Mucosa of descending colon (tissue), 3 donors: ENCODE results near the gene PDXP. TPM values are rescaled to one million over a fixed set of nuclear protein-coding genes. Genes with fewer than 3 reads are reported as not detected.

ENCODE experiments used
- ATAC-seq: fragments of 200-7000 bp; cut with Tn5 transposase; one replicate; pipeline ENCODE4 v1.9.1; 2020; ENCODE audit warnings: mild to moderate bottlenecking, moderate library complexity
- DNase-seq, 3 donors: peaks; one replicate each; pipeline ENCODE4 v3.0.0-alpha.2; 2020
- H3K36me3 ChIP-seq: fragments of 200-600 bp; one replicate; pipeline ENCODE4 v1.8.0; 2021; ENCODE audit warnings: low read depth, mild to moderate bottlenecking
- H3K4me1 ChIP-seq: fragments of 200-600 bp; one replicate; pipeline ENCODE4 v1.8.0; 2021; ENCODE audit warnings: low read depth, mild to moderate bottlenecking
- H3K4me3 ChIP-seq: fragments of 200-600 bp; one replicate; pipeline ENCODE4 v1.8.0; 2021; ENCODE audit warnings: mild to moderate bottlenecking
- H3K9me3 ChIP-seq: fragments of 200-600 bp; one replicate; pipeline ENCODE4 v1.8.0; 2021; ENCODE audit warnings: mild to moderate bottlenecking
- intact Hi-C, 2 donors: fragments of 100-400 bp; cut with DNase I in 1 of 2; cut with micrococcal nuclease in 1 of 2; formaldehyde crosslinking; loops; one replicate each; pipeline versions ENCODE4 v1.11.0 to v1.11.1; 2022; cut with DNase I, micrococcal nuclease
- total RNA-seq, 3 donors: library from RNA; stranded (reverse); fragmentation: NEBNext Ultra II Directional in 2 of 3; extraction: Animal tissue kit (Norgen Biotek cat#: 25700) in 2 of 3; gene quantifications; one replicate each; pipeline versions ENCODE4 v1.2.1 to v1.2.4, GENCODE V29; 2021 to 2023
- TF ChIP-seq, protein P1 (sequence below): fragments of 200-600 bp; IDR thresholded peaks from one replicate; pipeline ENCODE4 v1.8.0; 2022; ENCODE audit warnings: antibody characterized with exemption, mild to moderate bottlenecking
- donor health status: DM: no; HTN: no; CAD: no; lungs with moderate emphysema.
- donor health status: DM: no; HTN: no; CAD: no.
- donor health status: DM: no; HTN: yes; CAD: no.

PDXP gene
- total RNA-seq, 3 donors from 2014 or later: 26.8 to 43.3 (median 40.6) TPM

DNA sequence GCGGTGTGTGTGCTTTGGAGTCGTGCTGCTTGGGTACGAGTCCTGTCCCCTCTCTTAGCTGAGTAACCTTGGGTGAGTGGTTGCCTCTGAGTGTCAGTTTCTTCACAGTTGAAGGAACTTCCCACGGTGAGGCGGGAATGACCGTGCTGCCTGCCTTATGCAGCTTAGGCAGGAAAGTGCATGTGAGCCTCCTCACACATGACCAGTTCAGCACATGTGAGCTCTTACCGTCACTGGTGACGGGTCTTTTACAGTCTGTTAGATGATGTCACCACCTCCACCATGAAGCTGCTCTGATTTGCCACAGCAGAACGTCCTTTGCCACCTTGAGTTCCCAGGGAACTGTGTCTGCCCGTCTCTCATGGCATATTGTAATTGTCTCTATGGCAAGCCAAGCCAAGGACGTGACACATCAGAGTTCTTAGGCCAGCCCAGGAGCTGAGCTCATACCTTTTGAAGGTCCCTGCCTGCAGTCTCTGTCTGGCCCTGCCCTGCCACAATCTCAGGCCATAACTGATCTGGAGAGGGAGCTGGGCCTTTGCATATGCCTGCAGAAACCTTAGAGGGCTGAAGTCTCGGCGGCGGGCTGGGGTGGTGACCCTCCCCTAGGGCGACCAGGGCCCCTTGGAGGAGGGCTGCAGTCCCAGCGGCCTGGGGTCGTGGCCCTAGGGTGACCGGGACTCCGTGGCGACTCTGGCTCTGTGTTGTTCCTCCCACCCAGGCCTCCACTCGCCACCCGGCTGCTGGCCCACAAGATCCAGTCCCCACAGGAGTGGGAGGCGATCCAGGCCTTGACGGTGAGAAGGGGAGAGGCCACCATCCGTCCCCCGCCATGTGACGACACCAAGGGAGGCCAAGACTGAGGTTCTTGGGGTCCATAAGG lies 42.1 kb upstream of the PDXP start:
- ATAC-seq (no peak), DNase-seq (no peak)
- H3K4me1 ChIP-seq: no peaks in the 10 kb centered on the region
- no peak overlapping the region for H3K4me3 ChIP-seq
- TF ChIP-seq, protein P1, sequence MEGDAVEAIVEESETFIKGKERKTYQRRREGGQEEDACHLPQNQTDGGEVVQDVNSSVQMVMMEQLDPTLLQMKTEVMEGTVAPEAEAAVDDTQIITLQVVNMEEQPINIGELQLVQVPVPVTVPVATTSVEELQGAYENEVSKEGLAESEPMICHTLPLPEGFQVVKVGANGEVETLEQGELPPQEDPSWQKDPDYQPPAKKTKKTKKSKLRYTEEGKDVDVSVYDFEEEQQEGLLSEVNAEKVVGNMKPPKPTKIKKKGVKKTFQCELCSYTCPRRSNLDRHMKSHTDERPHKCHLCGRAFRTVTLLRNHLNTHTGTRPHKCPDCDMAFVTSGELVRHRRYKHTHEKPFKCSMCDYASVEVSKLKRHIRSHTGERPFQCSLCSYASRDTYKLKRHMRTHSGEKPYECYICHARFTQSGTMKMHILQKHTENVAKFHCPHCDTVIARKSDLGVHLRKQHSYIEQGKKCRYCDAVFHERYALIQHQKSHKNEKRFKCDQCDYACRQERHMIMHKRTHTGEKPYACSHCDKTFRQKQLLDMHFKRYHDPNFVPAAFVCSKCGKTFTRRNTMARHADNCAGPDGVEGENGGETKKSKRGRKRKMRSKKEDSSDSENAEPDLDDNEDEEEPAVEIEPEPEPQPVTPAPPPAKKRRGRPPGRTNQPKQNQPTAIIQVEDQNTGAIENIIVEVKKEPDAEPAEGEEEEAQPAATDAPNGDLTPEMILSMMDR: no peak
- H3K9me3 ChIP-seq: no peaks in the 10 kb centered on the region
- peaks cover 2% of the 10 kb centered on the region for H3K36me3 ChIP-seq
- intact Hi-C loops: no loop called here

DNA sequence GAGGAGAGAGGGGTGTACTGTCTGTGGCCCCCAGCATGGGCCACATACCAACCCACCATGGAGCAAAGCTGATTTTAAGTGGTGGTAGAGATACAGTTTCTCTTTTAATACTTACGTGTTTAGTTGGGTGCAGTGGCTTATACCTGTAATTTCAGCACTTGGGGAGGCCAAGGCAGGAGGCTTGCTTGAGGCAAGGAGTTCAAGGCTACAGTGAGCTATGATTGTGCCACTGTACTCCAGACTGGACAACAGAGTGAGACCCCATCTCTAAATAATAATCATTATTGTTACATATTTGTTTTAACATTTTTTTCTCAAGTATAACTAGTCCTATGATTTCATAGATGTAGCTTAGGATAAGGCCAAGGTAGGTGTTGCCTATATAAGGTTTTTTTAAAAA lies 41.1 kb upstream of the PDXP start:
- TF ChIP-seq, protein P1: no peak
- no peak for ATAC-seq
- H3K4me1 ChIP-seq: no peaks in the 10 kb centered on the region
- intact Hi-C loops: no loop called here
- no peak overlapping the region for H3K4me3 ChIP-seq
- H3K9me3 ChIP-seq: no peaks in the 10 kb centered on the region
- peaks cover 4% of the 10 kb centered on the region for H3K36me3 ChIP-seq
- no peak for DNase-seq

DNA sequence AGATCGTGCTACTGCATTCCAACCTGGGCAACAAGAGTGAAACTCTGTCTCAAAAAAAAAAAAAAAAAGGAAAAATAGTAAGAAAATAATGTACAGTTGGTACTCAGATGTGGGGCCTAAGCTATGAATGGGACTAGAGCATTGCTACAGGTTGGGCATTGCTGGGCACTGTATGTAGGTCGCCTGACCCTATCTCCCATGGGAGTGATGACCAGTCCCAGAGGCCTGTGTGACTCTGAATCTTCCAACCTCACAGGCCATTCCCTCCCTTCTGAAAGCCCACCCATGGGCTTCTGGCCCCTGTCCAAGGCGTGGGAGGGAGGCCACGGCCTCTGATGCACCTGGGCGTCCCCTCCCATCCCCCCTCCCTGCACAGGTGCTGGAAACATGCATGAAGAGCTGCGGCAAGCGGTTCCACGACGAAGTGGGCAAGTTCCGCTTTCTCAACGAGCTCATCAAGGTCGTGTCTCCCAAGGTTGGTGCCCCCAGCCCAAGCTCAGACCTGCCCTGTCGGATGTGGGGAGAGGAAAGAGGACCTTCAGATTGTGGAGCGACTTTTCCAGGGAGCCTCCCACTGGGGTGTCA lies 40.4 kb upstream of the PDXP start:
- peaks cover 4% of the 10 kb centered on the region for H3K36me3 ChIP-seq
- H3K4me3 ChIP-seq: no peak overlapping the region
- H3K4me1 ChIP-seq: no peaks in the 10 kb centered on the region
- intact Hi-C loops: no loop called here
- ATAC-seq (no peak), DNase-seq (no peak)
- TF ChIP-seq, protein P1: no peak
- H3K9me3 ChIP-seq: no peaks in the 10 kb centered on the region

DNA sequence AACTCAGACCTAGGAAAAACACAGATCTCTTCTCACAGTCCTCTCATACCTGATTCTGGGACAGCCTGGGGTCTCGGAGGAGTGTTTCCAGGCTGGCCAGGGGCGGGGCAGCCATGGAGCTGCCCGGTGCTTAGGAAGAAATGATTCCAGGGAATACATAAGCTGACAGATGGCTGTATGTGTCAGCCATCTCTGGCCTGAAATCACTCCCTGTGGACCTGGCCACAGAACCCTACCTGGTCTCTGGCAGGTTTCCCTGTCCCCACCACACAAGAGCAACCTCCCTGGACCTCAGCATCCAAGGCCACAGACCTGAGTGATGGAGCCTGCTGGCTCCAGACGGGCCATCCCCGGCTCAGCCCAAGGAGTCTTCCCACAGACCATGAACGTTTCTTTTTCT lies 39.8 kb upstream of the PDXP start:
- TF ChIP-seq, protein P1: no peak
- no peak for DNase-seq
- Histone ChIP-seq H3K36me3 (peaks cover 4% of the 10 kb centered on the region), H3K9me3 (no peaks in the 10 kb centered on the region), H3K4me3 (no peak overlapping the region), H3K4me1 (peaks cover 3% of the 10 kb centered on the region)
- intact Hi-C loops: no loop called here
- ATAC-seq: no peak

DNA sequence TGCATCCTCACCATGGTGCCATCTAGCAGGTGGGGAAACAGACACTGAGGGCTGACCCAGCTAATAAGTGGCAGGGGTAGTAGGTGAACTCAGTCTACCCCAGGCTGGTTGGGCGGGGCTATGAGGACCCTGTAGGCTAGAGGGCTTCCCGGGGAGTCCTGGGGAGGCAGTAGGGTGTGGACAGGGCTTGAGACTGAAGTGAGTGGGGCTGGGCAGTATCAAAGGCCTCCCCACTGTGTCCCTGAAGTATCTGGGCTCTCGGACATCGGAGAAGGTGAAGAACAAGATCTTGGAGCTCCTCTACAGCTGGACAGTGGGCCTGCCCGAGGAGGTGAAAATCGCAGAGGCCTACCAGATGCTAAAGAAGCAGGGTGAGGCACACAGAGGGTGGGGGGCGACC lies 38.5 kb upstream of the PDXP start:
- DNase-seq: no peak
- intact Hi-C loops: loop anchor here in 1 of 2 donors (10.0 kb wide), 1 partner anchor 65 kb away; the partner anchor contains the start of gene NOL12
- TF ChIP-seq, protein P1: no peak
- Histone ChIP-seq H3K9me3 (no peaks in the 10 kb centered on the region), H3K36me3 (peaks cover 4% of the 10 kb centered on the region), H3K4me3 (no peak overlapping the region), H3K4me1 (peaks cover 11% of the 10 kb centered on the region)
- no peak for ATAC-seq
